OCI-LY7 (cell line): ENCODE results near the gene HCRTR1.

Experiments
- EZH2phosphoT487 ChIP-seq: fragments of 200-600 bp; sonication (generic); IDR thresholded peaks from 2 replicates; pipeline ENCODE4 v1.6.1; 2018; ENCODE audit warnings: low read depth, borderline replicate concordance, mild to moderate bottlenecking, mixed run types, antibody characterized with exemption, low read length, moderate library complexity, mixed read lengths
- TF ChIP-seq, protein P1 (sequence below): fragments of 200-600 bp; sonication (generic); conservative IDR thresholded peaks from 2 replicates; pipeline ENCODE4 v1.5.1; 2014; ENCODE audit warnings: mild to moderate bottlenecking, antibody characterized with exemption, low read length, moderate library complexity, mixed read lengths

DNA sequence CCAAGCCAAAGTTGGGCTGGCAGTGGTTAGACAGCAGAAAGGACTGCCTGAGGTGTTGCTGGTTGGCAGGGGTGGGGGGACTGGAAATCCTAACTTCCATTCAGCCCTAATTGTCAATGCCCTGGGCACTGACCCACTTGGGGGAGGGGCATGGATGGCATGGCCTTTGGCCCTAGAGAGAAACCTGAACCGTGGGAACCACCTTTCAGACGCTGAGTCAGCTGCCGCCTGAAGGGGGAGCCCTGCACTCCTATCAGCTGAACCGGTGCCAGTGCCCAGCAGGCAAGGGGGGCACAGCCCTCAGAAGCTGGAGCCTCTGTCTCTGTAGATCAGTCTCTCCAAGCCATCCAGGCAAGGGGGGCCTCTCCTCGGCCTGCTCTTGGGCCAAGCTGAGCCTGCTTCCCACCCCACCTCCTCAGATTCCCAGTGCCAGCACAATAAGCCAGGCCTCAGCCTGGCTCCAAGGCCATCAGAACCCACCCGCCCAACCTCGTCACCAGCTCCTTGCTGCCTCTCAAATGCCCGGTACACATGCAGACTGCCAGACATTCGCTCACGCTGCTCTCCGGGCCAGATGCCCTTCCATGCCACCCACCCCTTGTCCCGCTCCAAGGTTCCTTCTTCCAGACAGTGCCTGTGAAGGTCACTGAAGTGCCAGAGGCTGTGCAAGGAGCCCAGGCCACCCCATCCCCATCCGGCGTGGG lies 29.6 kb upstream of the HCRTR1 start:
- TF ChIP-seq, protein P1, sequence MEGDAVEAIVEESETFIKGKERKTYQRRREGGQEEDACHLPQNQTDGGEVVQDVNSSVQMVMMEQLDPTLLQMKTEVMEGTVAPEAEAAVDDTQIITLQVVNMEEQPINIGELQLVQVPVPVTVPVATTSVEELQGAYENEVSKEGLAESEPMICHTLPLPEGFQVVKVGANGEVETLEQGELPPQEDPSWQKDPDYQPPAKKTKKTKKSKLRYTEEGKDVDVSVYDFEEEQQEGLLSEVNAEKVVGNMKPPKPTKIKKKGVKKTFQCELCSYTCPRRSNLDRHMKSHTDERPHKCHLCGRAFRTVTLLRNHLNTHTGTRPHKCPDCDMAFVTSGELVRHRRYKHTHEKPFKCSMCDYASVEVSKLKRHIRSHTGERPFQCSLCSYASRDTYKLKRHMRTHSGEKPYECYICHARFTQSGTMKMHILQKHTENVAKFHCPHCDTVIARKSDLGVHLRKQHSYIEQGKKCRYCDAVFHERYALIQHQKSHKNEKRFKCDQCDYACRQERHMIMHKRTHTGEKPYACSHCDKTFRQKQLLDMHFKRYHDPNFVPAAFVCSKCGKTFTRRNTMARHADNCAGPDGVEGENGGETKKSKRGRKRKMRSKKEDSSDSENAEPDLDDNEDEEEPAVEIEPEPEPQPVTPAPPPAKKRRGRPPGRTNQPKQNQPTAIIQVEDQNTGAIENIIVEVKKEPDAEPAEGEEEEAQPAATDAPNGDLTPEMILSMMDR, result peak; percentile 82
- no peak for TF ChIP-seq EZH2phosphoT487
